WERI-Rb-1 (cell line): ENCODE measurements around the gene PSEN1.

ENCODE experiments used
- DNase-seq: peaks from one replicate; pipeline ENCODE4 v3.0.0-alpha.2; 2020
- H3K27ac ChIP-seq: fragments of 250-450 bp; sonication (Bioruptor Pico); 2 replicates; pipeline ENCODE4 v1.5.1; 2020; ENCODE audit warnings: mild to moderate bottlenecking, moderate library complexity
- H3K27me3 ChIP-seq: fragments of 250-450 bp; sonication (Bioruptor Pico); 2 replicates; pipeline ENCODE4 v1.5.1; 2021; ENCODE audit warnings: mild to moderate bottlenecking, low read depth, moderate library complexity; ENCODE audit not compliant: insufficient read depth, severe bottlenecking
- H3K36me3 ChIP-seq: fragments of 250-450 bp; sonication (Bioruptor Pico); 2 replicates; pipeline ENCODE4 v1.5.1; 2020; ENCODE audit warnings: mild to moderate bottlenecking, moderate library complexity
- H3K4me3 ChIP-seq: 2 replicates; pipeline ENCODE4 v1.5.1; 2011; ENCODE audit warnings: low read depth, mild to moderate bottlenecking, control low read depth, low read length
- H3K9me3 ChIP-seq: fragments of 250-450 bp; sonication (Bioruptor Pico); 2 replicates; pipeline ENCODE4 v1.5.1; 2021; ENCODE audit warnings: mild to moderate bottlenecking, moderate library complexity; ENCODE audit not compliant: severe bottlenecking
- CTCF ChIP-seq: IDR thresholded peaks from 2 replicates; pipeline ENCODE4 v1.5.1; 2011; ENCODE audit warnings: low read depth, mild to moderate bottlenecking, control low read depth, inconsistent platforms, low read length

Gene PSEN1

GRCh38 chr14:73258845-73259611, 122.7 kb downstream of the PSEN1 start:
- H3K27me3 ChIP-seq = no peaks in the 10 kb centered on the region
- H3K9me3 ChIP-seq = no peaks in the 10 kb centered on the region
- no peak for DNase-seq
- H3K4me3 ChIP-seq = no peak overlapping the region
- no peak overlapping the region for H3K27ac ChIP-seq
- no peak for TF ChIP-seq CTCF
- H3K36me3 ChIP-seq = no peaks in the 10 kb centered on the region

DNA sequence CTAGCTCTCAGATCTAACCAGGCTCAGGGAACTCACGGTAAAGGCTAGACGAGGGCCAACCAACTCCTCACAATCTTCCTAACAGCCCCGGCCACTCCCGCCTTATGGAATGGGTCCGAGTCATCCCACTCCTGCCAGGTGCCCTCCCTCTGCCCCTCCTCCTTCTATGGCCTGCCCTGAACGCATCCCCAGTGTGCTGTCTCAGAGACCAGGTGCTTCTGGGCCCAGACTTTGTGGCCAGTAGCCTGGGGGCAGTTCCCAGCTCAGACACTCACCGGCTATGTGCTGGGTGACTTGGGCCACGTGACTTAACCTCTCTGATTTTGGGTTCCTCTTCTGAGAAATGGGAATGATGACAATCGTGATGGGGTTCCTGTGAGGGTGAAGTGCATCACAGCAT, 123.5 kb downstream of the PSEN1 start:
- Histone ChIP-seq H3K36me3 (no peaks in the 10 kb centered on the region), H3K27ac (no peak overlapping the region), H3K9me3 (no peaks in the 10 kb centered on the region), H3K4me3 (no peak overlapping the region), H3K27me3 (no peaks in the 10 kb centered on the region)
- no peak for DNase-seq
- TF ChIP-seq CTCF = no peak

- H3K4me3 ChIP-seq = no peak overlapping the region
- TF ChIP-seq CTCF = no peak
- no peaks in the 10 kb centered on the region for H3K27me3 ChIP-seq
- DNase-seq = no peak
- H3K36me3 ChIP-seq = no peaks in the 10 kb centered on the region
- no peaks in the 10 kb centered on the region for H3K9me3 ChIP-seq
- H3K27ac ChIP-seq = no peak overlapping the region
Measured at GRCh38 chr14:73260574-73260973, 124.3 kb downstream of the PSEN1 start.

DNA sequence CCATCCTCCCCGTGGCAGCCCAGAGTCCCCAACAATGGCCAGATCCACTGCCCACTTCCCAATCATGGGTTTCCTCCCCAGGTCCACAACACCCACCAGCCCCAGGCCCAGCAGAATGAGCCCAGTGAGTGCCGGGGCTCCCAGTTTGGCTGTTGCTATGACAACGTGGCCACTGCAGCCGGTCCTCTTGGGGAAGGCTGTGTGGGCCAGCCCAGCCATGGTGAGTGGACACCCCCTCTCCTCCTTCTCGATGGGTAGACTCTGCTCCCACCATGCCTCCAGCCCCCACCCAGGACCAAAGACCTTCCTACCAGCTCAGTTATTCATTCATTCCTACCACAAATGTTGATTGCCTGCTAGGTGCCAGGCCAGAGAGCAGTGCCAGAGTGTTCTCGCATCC, 124.8 kb downstream of the PSEN1 start:
- no peak overlapping the region for H3K27ac ChIP-seq
- H3K4me3 ChIP-seq = no peak overlapping the region
- H3K27me3 ChIP-seq = no peaks in the 10 kb centered on the region
- no peaks in the 10 kb centered on the region for H3K9me3 ChIP-seq
- H3K36me3 ChIP-seq = no peaks in the 10 kb centered on the region
- DNase-seq = no peak
- no peak for TF ChIP-seq CTCF

DNA sequence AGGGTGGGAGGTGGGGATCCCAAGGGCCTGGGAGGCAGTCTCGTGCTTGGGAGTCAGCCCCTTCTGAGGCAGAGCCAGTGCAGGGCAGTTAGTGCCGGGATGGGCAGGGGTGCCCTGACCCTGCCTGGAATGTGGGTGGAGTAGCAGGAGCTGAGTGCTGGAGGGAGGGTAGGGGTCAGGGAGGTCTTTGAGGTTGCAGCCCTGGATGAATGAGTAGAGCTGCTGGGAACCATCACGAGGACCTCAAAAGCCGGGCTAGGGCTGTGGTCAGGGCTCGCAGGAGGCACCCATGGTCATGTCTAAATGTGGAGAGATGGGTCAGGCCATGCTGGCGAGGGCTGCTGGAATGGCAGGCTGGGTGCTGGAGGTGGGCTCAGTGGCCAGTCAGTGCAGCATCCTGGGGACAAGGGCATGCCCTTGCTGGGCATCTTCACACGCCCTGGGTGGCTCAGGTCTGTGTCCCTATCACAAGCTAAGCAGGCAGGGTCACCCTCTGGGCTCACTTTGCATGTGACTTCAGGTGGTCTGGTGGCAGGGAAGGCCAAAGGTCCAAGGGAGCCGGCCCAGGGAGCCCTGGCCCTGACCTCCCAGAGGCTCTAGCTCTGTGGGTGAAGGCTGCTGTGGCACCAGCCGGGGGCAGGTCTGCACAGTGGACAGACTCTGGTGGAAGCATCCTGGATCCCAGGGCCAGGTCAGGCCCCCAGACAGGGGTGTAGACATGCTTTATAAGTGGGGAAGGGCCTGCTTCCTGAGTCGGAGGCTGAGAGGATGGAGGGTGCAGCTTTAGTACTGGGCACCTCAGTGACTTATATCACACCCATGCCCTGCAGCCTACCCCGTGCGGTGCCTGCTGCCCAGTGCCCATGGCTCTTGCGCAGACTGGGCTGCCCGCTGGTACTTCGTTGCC, 125.5 kb downstream of the PSEN1 start:
- H3K9me3 ChIP-seq = no peaks in the 10 kb centered on the region
- no peak for TF ChIP-seq CTCF

More for the DNA sequence above, 125.5 kb downstream of the PSEN1 start:
- Histone ChIP-seq H3K27ac (no peak overlapping the region), H3K27me3 (no peaks in the 10 kb centered on the region), H3K36me3 (no peaks in the 10 kb centered on the region), H3K4me3 (no peak overlapping the region)
- DNase-seq = no peak
